HG02763 (cell line): ENCODE measurements around the gene SIKE1.
A peak's percentile ranks its signal among the peaks of the same experiment; 100 is the strongest.
"Not testable (repeated sequence)": the region's sequence is repeated elsewhere in the genome, so short reads cannot be mapped to it uniquely, and the experiment has no call there.

ENCODE experiments used
- ATAC-seq: cut with Tn5 transposase; IDR thresholded peaks from one replicate; pipeline ENCODE4 v1.9.1; 2021; ENCODE audit warnings: mild to moderate bottlenecking, moderate library complexity; ENCODE audit not compliant: unreplicated experiment

SIKE1 gene

GRCh38 chr1:114756009-114756892, 24.2 kb downstream of the SIKE1 start:
- ATAC-seq = peak; percentile 36

GRCh38 chr1:114755006-114755931, 25.2 kb downstream of the SIKE1 start:
- ATAC-seq = no peak

- not testable (repeated sequence) for ATAC-seq
Observed at GRCh38 chr1:114753702-114754101, 26.8 kb downstream of the SIKE1 start.

GRCh38 chr1:114753143-114753542, 27.3 kb downstream of the SIKE1 start:
- no peak for ATAC-seq

GRCh38 chr1:114750780-114751179, 29.7 kb downstream of the SIKE1 start:
- ATAC-seq = no peak

- no peak for ATAC-seq
Observed at GRCh38 chr1:114749835-114750234, 30.6 kb downstream of the SIKE1 start.

GRCh38 chr1:114746450-114747121, 33.9 kb downstream of the SIKE1 start:
- no peak for ATAC-seq

GRCh38 chr1:114745291-114745690, 35.2 kb downstream of the SIKE1 start:
- no peak for ATAC-seq

GRCh38 chr1:114741963-114742746, 38.3 kb downstream of the SIKE1 start:
- ATAC-seq = no peak

GRCh38 chr1:114740331-114740730, 40.2 kb downstream of the SIKE1 start:
- no peak for ATAC-seq

- ATAC-seq = no peak
Observed at GRCh38 chr1:114737314-114737849, 43.1 kb downstream of the SIKE1 start.

GRCh38 chr1:114735479-114735878, 45.0 kb downstream of the SIKE1 start:
- ATAC-seq = no peak

- ATAC-seq = no peak
Observed at GRCh38 chr1:114729782-114730181, 50.7 kb downstream of the SIKE1 start.

- no peak for ATAC-seq
Observed at GRCh38 chr1:114728553-114728952, 51.9 kb downstream of the SIKE1 start.

- ATAC-seq = no peak
Observed at GRCh38 chr1:114725230-114725629, 55.3 kb downstream of the SIKE1 start.

GRCh38 chr1:114723915-114724314, 56.6 kb downstream of the SIKE1 start:
- ATAC-seq = no peak

- no peak for ATAC-seq
Observed at GRCh38 chr1:114723457-114723856, 57.0 kb downstream of the SIKE1 start.

- no peak for ATAC-seq
Observed at GRCh38 chr1:114720492-114720891, 60.0 kb downstream of the SIKE1 start.
